HG03045 (cell line): ENCODE results near the gene RNF227.

Experiments
- ATAC-seq: cut with Tn5 transposase; IDR thresholded peaks from one replicate; pipeline ENCODE4 v1.9.1; 2021; ENCODE audit warnings: mild to moderate bottlenecking, moderate library complexity; ENCODE audit not compliant: unreplicated experiment

RNF227 gene

GRCh38 chr17:7930841-7931631, 14.9 kb upstream of the RNF227 start:
- no peak for ATAC-seq

DNA sequence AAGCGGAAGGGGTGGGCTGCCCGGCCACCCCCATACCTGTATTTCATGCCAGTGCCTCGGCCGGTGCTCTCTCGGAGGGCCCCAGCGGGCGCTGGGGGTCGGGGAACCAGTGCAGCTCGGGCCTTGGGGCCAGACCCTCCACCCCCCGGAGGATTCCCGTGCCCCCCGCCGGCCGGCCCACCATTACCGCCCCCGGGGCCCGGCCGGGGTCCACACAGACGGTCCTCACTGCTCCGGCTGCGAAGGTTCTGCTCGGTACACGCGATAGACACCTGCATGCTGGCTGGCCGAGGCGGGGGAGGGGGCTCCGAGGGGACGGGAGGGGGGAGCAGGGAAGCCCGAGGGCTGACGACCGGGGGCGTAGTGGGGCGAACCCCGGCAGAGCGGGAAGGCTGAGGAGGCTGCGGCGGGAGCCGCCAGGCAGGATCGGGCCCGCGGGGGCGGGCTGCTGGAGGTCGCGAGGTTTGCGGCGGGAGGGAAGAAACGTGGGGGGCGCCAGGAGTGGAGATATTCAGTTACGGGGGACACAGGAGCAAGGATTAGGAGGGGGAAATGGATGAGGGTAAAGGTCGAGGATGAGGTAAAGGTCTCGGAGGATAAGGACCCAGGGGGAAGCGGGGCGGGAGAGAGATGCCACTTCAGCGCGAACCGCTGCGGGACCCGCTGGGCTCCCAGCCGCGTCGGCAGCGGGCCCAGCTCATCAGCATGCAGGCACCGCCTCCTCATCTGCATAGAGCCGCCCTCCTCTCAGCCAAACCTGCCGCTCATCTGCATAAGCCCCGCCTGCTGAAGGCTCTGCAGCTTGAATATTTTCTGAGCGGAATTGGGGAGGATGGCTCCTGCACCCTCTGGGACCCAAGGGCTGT, 13.3 kb upstream of the RNF227 start, which contains the start of gene KCNAB3:
Gene KCNAB3, minus strand, starts transcription at position 699 of the 866 bp plus-strand sequence. Its CDS starts 421 bp downstream, at position 278.
- no peak for ATAC-seq

- no peak for ATAC-seq
Observed at GRCh38 chr17:7927596-7927995, 11.5 kb upstream of the RNF227 start.

- ATAC-seq, result no peak
Observed at GRCh38 chr17:7922845-7923628, 6.9 kb upstream of the RNF227 start.

DNA sequence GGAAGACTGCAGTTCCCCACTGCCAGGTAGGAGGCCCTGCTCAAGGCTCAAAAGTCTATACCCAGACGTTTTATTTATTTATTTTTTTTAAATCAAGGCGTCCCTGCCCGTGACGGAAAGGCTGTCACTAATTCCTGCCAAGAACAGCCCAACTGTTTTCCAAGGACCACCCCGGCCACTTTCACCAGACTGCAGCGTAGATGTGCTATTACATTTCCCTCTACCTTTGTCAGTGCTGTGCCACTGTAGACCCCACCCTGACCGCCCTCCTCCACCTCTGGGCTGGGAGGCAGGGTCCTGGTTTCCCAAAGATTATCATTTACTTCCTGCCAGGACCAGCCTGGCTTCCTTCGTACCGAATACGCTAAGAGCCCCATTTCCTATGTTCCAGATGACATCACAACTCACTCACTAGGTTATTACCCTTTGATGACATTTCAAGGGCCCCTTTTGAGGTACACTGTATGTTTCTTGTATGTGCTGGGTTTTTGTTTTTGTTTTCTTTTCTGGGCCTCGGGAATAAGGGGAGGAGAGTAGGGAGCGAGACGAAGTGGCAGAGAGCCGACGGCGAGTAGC, 6.3 kb upstream of the RNF227 start:
- ATAC-seq, result no peak

DNA sequence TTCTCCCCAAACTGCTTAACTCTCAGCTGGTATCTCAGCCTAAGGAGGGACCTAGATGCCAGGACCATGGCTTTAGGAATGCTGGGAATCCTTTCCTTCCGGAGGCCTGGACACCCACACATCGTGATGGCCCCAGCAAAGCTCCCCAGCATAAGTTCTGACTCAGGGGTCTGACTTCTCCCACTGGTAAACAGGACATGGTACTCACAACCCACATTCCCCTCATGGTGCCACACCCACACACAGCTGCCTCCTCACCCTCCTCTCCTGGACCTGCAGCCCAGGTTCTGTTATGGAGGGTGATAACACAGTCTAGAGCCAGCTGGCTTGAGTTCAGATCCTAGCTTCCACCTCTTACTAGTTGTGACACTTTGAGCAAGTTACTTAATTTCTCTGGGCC, 719 bp upstream of the RNF227 start:
- no peak for ATAC-seq

GRCh38 chr17:7916385-7916682, 245 bp upstream of the RNF227 start:
- ATAC-seq, result peak; percentile 6

DNA sequence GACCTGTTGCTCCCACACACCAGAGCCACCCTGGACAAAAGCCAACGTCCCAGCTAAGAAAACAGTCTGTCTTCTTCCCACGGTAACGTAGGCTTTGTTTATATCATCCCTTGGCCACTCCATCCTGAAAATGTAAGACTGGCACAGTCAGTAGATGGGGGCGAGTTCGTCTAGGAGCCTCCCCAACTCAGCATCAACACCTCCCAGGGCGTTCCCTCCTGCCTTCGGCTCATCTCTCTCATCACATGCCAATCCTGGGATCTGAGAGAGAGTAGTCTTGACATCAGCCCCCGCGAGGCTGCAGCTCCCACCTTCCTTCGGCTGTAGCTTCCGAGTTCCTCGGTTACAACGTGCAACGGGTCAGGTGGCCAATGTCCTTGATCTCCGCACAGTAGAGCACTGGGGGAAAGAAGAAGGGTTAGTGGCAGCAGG, 894 bp downstream of the RNF227 start:
- ATAC-seq, result no peak

- no peak for ATAC-seq
Observed at GRCh38 chr17:7912927-7913524, 3.1 kb downstream of the RNF227 start.

GRCh38 chr17:7911116-7911515, 5.0 kb downstream of the RNF227 start:
- no peak for ATAC-seq

- ATAC-seq, result no peak
Observed at GRCh38 chr17:7910711-7911110, 5.4 kb downstream of the RNF227 start.

- ATAC-seq, result no peak
Observed at GRCh38 chr17:7910281-7910680, 5.8 kb downstream of the RNF227 start.

GRCh38 chr17:7909089-7909488, 7.0 kb downstream of the RNF227 start:
- ATAC-seq, result no peak

DNA sequence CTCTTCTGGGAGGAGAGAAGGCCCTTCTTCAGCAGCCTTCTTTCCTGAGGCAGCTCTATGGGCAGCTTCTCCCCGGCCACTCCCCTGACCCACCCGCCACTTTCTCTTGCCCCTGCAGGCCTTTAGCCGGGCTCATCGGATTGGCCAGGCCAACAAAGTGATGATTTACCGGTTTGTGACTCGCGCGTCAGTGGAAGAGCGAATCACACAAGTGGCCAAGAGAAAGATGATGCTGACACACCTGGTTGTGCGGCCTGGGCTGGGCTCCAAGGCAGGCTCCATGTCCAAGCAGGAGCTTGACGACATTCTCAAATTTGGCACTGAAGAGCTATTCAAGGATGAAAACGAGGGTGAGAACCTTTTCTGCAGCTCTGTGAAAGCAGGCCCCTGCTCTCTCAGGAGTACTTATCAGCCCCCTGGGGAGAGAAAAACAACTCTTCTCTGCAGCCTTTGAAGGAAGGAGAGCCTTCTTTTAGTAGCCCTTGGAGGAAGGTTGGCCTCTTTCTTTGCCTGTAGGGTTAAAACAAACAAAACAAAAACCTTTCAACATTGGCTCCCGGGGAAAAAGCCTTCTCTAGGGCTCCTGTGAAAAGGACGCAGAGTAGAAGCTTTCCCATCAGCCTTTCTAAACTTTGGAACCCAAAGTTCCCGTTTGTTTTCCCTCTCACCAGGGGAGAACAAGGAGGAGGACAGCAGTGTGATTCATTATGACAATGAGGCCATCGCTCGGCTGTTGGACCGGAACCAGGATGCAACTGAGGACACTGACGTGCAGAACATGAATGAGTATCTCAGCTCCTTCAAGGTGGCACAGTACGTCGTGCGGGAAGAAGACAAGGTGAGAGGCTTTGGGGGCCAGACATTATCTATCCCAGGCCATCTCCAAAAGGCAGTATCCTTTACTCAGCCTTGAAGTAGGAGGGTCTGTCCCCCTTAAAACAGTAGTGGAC, 12.7 kb downstream of the RNF227 start:
- no peak for ATAC-seq

DNA sequence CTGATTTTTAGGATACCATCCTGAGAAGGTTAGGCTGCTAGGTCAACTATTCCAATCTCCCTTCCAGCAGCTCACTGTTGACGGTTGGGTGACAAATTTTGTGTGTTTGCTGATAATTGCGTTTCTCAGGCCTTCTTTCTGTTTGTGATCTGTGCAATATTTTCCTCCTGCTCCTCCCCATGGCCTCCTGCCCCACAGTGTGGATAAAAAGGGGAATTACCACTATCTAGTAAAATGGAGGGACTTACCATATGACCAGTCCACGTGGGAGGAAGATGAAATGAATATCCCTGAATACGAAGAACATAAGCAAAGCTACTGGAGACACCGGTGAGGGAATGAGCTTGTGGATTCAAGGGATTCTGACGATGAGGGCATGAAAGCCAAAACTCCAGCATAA, 18.3 kb downstream of the RNF227 start:
- ATAC-seq, result no peak

GRCh38 chr17:7897090-7897489, 19.0 kb downstream of the RNF227 start:
- ATAC-seq, result no peak

- no peak for ATAC-seq
Observed at GRCh38 chr17:7894866-7895265, 21.2 kb downstream of the RNF227 start.

DNA sequence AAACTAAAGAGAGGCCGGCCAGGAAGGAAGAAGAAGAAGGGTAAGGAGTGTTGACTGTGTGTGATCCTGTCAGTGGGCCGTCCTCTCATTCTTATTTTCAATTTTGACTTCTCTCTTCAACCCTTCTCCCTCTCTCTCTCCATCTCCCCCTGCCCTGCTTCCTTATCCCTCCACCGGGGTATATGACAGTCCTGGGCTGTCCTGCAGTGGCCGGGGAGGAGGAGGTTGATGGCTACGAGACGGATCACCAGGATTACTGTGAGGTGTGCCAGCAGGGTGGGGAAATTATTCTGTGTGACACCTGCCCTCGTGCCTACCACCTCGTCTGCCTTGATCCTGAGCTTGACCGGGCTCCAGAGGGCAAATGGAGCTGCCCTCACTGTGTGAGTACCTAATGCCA, 21.9 kb downstream of the RNF227 start:
- no peak for ATAC-seq

- ATAC-seq, result no peak
Observed at GRCh38 chr17:7893187-7893880, 22.8 kb downstream of the RNF227 start.
